Islet precursor cell (in vitro differentiated cells): ENCODE measurements around the gene UXT.
"Not testable (repeated sequence)": the region's sequence is repeated elsewhere in the genome, so short reads cannot be mapped to it uniquely, and the experiment has no call there.

Source experiments
- DNase-seq: peaks from one replicate; pipeline ENCODE4 v3.0.0-alpha.2; 2018

UXT gene

GRCh38 chrX:47658684-47659420 lies at the start of gene UXT:
Gene UXT, minus strand, starts transcription at chrX:47659180. Its CDS starts 253 bp downstream, at chrX:47658927.
- peak; percentile 97 for DNase-seq

- no peak for DNase-seq
These were observed 48.2 kb upstream of the UXT start for GRCh38 chrX:47707031-47707780.

GRCh38 chrX:47706575-47706974 lies 47.6 kb upstream of the UXT start:
- no peak for DNase-seq

GRCh38 chrX:47704736-47705135 lies 45.8 kb upstream of the UXT start:
- DNase-seq = no peak

- no peak for DNase-seq
These were observed 38.2 kb upstream of the UXT start for GRCh38 chrX:47697181-47697580.

- DNase-seq = no peak
These were observed 31.2 kb upstream of the UXT start for GRCh38 chrX:47690175-47690574.

- peak; percentile 57 for DNase-seq
These were observed 28.3 kb upstream of the UXT start for GRCh38 chrX:47687263-47687662.

- no peak for DNase-seq
These were observed 24.8 kb upstream of the UXT start for GRCh38 chrX:47683829-47684205.

GRCh38 chrX:47683184-47683828 lies 24.3 kb upstream of the UXT start:
- DNase-seq = no peak

GRCh38 chrX:47675959-47676859 lies 17.2 kb upstream of the UXT start:
- not testable (repeated sequence) for DNase-seq

GRCh38 chrX:47674776-47675175 lies 15.8 kb upstream of the UXT start:
- DNase-seq = no peak

GRCh38 chrX:47665797-47666196 lies 6.8 kb upstream of the UXT start:
- DNase-seq = not testable (repeated sequence)

- no peak for DNase-seq
These were observed 5.8 kb upstream of the UXT start for GRCh38 chrX:47664737-47665136.

GRCh38 chrX:47662144-47662657 lies 3.2 kb upstream of the UXT start:
- peak; percentile 75 for DNase-seq

- DNase-seq = no peak
These were observed 2.6 kb upstream of the UXT start for GRCh38 chrX:47661539-47661938.

- no peak for DNase-seq
These were observed 394 bp upstream of the UXT start for GRCh38 chrX:47659421-47659726.

GRCh38 chrX:47658301-47658683 lies 688 bp downstream of the UXT start:
- DNase-seq = no peak

GRCh38 chrX:47651043-47651905 lies 7.7 kb downstream of the UXT start:
- DNase-seq = peak; percentile 29

GRCh38 chrX:47650164-47651042 lies 8.6 kb downstream of the UXT start, which contains the start of gene ELK1:
Gene ELK1, minus strand, starts transcription at chrX:47650563. Its CDS starts 9,122 bp downstream, at chrX:47641441.
- peak; percentile 99 for DNase-seq

GRCh38 chrX:47649781-47650163 lies 9.2 kb downstream of the UXT start:
- DNase-seq = peak; percentile 24

- DNase-seq = peak; percentile 23
These were observed 9.7 kb downstream of the UXT start for GRCh38 chrX:47649271-47649670.
